Measurements from ENCODE around the gene IRAK3.
"Not testable (repeated sequence)": the region's sequence is repeated elsewhere in the genome, so short reads cannot be mapped to it uniquely, and the experiment has no call there.

IRAK3 gene

DNA sequence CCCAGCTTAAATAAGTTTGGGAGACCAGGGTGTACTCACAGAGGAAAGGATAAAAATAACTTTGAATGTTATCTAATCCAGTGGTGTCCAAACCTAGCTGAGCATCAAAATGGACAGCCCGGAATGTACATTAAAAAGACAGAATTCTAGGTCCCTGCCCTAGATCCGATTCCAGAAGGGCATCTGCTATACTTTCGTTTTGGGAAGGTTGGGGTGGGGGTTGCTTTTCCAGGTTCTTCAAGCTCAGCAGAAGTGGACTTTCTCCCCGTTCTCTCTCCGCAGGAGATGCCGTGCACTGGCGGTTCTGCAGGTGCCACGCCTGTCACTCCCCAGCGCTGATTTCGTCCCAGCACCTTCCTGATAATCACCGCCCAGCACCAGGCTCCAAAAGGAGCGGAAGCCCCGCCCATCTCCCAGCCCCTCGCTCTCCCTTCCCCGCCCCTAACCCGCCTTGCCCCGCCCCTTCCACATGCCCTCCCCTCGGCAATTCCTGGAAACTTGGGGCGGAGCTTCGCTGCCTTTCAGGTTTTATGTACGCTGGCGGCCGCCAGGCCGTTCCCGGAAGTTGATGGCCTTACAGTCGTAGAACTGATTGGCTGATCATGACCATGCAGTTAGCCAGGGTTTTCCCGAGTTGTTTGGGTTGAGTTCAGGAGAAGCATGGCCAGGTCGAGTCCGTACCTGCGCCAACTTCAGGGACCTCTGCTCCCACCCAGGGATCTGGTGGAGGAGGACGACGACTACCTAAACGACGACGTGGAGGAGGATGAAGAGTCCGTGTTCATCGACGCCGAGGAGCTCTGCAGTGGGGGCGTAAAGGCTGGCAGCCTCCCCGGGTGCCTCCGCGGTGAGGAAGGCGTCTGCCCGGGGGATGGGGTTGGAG lies 113.2 kb downstream of the IRAK3 start, which contains the start of gene HELB:
Gene HELB (plus strand): TSS at position 550 of the 883 bp plus-strand sequence. CDS start 111 bp downstream, at position 661.
- peak within 1 kb of the TSS; percentile 93 for H3K27ac Mint-ChIP-seq
- peak within 1 kb of the TSS; percentile 97 for H3K4me3 Mint-ChIP-seq
- peaks cover 29% of the 10 kb centered on the region for H3K4me1 Mint-ChIP-seq (ENCODE audit: low read depth)
- H3K36me3 Mint-ChIP-seq (ENCODE audit: low read depth) = peaks cover 36% of the 10 kb centered on the region
- H3K27me3 Mint-ChIP-seq = no peaks in the 10 kb centered on the region
- H3K9me3 Mint-ChIP-seq = no peaks in the 10 kb centered on the region
- intact Hi-C loops (cut with micrococcal nuclease) = loop anchor here (1.0 to 10.0 kb wide), 4 partner anchors 35 to 963 kb away; partner anchors contain the start of genes CAND1 and TMBIM4

DNA sequence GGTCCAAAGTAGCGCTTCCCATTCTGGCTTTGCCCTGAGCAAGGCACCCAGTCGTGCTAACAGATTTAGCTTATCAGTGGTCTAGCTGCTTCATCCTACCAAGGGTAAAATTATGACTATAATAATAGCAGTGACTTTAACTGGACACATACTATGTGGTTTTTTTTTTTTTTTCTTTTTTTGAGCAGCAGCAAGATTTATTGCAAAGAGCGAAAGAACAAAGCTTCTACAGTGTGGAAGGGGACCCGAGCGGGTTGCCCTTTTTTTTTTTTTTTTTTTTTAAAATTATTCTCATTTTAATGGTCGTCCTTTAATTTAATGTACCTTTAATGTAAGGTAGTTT lies 113.8 kb downstream of the IRAK3 start:
- Mint-ChIP-seq H3K27ac (peak overlapping the region; percentile 93), H3K27me3 (no peaks in the 10 kb centered on the region), H3K4me3 (peak overlapping the region; percentile 97), H3K9me3 (no peaks in the 10 kb centered on the region), H3K36me3 (ENCODE audit: low read depth) (peaks cover 42% of the 10 kb centered on the region), H3K4me1 (ENCODE audit: low read depth) (peaks cover 31% of the 10 kb centered on the region)
- intact Hi-C loops (cut with micrococcal nuclease) = loop anchor here (1.0 to 10.0 kb wide), 4 partner anchors 35 to 962 kb away; partner anchors contain the start of genes CAND1 and TMBIM4

DNA sequence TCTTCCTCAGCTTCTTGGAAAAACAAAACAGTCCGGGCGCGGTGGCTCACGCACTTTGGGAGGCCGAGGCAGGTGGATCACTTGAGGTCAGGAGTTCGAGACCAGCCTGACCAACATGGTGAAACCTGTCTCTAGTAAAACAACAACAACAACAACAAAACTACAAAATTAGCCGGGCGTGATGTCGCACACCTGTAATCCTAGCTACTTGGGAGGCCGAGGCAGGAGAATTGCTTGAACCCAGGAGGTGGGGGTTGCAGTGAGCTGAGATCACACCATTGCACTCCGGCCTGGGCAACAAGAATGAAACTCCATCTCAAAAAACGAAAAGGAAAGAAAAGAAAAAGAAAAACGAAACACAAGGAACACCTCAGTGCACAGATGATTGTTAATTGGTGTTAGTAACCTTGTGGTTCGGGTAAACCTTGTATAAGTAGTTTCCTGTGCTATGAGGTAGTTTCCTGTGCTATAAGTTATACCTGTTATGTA lies 114.3 kb downstream of the IRAK3 start:
- not testable (repeated sequence) for H3K9me3 Mint-ChIP-seq, H3K27me3 Mint-ChIP-seq
- H3K27ac Mint-ChIP-seq = peak overlapping the region; percentile 93
- peaks cover 47% of the 10 kb centered on the region for H3K36me3 Mint-ChIP-seq (ENCODE audit: low read depth)
- H3K4me1 Mint-ChIP-seq (ENCODE audit: low read depth) = peaks cover 31% of the 10 kb centered on the region
- peak overlapping the region; percentile 97 for H3K4me3 Mint-ChIP-seq
- intact Hi-C loops (cut with micrococcal nuclease) = loop anchor here (5.0 to 10.0 kb wide), 3 partner anchors 36 to 961 kb away; partner anchors contain the start of gene CAND1
